Measurements from ENCODE around the gene CCNL2.

CCNL2 gene

GRCh38 chr1:1393014-1393413, 6.1 kb downstream of the CCNL2 start:
- H3K27me3 ChIP-seq (ENCODE audit: insufficient read depth, poor library complexity, severe bottlenecking), result no peaks in the 10 kb centered on the region
- TF ChIP-seq SPI1 (IDR thresholded peaks at IDR 0.05; ENCODE audit: borderline replicate concordance, low read depth), result no peak
- TF ChIP-seq POLR2AphosphoS5 (IDR thresholded peaks at IDR 0.05; ENCODE audit: low read depth), result no peak
- no peak for TF ChIP-seq GABPA (IDR thresholded peaks at IDR 0.05; ENCODE audit: low read depth)
- TF ChIP-seq, protein P1, sequence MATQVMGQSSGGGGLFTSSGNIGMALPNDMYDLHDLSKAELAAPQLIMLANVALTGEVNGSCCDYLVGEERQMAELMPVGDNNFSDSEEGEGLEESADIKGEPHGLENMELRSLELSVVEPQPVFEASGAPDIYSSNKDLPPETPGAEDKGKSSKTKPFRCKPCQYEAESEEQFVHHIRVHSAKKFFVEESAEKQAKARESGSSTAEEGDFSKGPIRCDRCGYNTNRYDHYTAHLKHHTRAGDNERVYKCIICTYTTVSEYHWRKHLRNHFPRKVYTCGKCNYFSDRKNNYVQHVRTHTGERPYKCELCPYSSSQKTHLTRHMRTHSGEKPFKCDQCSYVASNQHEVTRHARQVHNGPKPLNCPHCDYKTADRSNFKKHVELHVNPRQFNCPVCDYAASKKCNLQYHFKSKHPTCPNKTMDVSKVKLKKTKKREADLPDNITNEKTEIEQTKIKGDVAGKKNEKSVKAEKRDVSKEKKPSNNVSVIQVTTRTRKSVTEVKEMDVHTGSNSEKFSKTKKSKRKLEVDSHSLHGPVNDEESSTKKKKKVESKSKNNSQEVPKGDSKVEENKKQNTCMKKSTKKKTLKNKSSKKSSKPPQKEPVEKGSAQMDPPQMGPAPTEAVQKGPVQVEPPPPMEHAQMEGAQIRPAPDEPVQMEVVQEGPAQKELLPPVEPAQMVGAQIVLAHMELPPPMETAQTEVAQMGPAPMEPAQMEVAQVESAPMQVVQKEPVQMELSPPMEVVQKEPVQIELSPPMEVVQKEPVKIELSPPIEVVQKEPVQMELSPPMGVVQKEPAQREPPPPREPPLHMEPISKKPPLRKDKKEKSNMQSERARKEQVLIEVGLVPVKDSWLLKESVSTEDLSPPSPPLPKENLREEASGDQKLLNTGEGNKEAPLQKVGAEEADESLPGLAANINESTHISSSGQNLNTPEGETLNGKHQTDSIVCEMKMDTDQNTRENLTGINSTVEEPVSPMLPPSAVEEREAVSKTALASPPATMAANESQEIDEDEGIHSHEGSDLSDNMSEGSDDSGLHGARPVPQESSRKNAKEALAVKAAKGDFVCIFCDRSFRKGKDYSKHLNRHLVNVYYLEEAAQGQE (IDR thresholded peaks at IDR 0.05; ENCODE audit: insufficient replicate concordance, low read depth), result no peak
- TF ChIP-seq CTCF (IDR thresholded peaks at IDR 0.05; ENCODE audit: insufficient read depth, low read length), result no peak
- H3K27ac ChIP-seq (replicated peaks), result no peak overlapping the region
- H3K4me3 ChIP-seq (replicated peaks; ENCODE audit: insufficient read depth, low read length), result no peak overlapping the region
- DNase-seq (ENCODE audit: low read depth in 1 of 2, low spot score in 1 of 2), result no peak

DNA sequence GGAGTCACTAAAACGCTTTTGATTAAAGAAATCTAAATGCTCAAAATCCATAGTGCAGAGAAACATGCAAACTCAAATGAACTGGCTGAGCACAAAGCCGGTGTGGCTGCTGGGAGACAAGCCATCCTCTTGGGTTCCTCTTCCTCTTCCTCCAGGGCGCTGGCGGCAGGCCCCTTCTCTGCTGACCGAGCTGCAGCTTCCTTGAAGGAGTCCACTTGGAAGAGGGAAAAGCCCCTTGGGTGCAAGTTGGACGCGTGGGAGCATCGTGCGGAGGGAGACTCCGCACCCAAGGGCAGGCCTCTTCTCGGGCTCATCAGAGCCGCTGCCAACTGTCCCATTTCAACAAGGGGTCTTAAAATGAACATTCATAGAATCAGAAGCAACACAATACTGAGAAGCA, 7.9 kb downstream of the CCNL2 start:
- DNase-seq (ENCODE audit: low read depth in 1 of 2, low spot score in 1 of 2), result no peak
- Histone ChIP-seq H3K4me3 (replicated peaks; ENCODE audit: insufficient read depth, low read length) (no peak overlapping the region), H3K27ac (replicated peaks) (no peak overlapping the region), H3K27me3 (ENCODE audit: insufficient read depth, poor library complexity, severe bottlenecking) (no peaks in the 10 kb centered on the region)
- peak; percentile 7; the same call in 1 of the 2 replicates for TF ChIP-seq SPI1 (IDR thresholded peaks at IDR 0.05; ENCODE audit: borderline replicate concordance, low read depth)
- no peak for TF ChIP-seq GABPA (IDR thresholded peaks at IDR 0.05; ENCODE audit: low read depth)

GRCh38 chr1:1390675-1391074, 8.5 kb downstream of the CCNL2 start:
- no peak for DNase-seq (ENCODE audit: low read depth in 1 of 2, low spot score in 1 of 2)
- Histone ChIP-seq H3K27me3 (ENCODE audit: insufficient read depth, poor library complexity, severe bottlenecking) (no peaks in the 10 kb centered on the region), H3K4me3 (replicated peaks; ENCODE audit: insufficient read depth, low read length) (no peak overlapping the region), H3K27ac (replicated peaks) (no peak overlapping the region; the same call in 1 of the 2 replicates)
- no peak for TF ChIP-seq SPI1 (IDR thresholded peaks at IDR 0.05; ENCODE audit: borderline replicate concordance, low read depth)
- TF ChIP-seq CTCF (IDR thresholded peaks at IDR 0.05; ENCODE audit: insufficient read depth, low read length), result no peak
- TF ChIP-seq, protein P1 (IDR thresholded peaks at IDR 0.05; ENCODE audit: insufficient replicate concordance, low read depth), result no peak
- no peak for TF ChIP-seq GABPA (IDR thresholded peaks at IDR 0.05; ENCODE audit: low read depth)
- TF ChIP-seq POLR2AphosphoS5 (IDR thresholded peaks at IDR 0.05; ENCODE audit: low read depth), result no peak

DNA sequence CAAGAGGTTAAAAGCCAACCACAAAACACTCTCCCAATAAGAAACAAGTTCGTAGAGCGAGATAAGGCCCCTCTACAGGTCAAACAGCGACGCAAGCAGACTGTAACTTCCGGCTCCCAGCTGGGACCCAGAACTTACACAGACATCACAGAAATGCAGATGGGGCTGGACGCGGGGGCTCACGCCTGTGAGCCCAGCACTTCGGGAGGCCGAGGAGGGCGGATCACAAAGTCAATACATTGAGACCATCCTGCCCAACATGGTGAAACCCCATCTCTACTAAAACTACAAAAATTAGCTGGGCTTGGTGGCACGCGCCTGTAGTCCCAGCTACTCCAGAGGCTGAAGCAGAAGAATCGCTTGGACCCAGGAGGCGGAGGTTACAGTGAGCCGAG, 11.1 kb downstream of the CCNL2 start:
- TF ChIP-seq, protein P1 (IDR thresholded peaks at IDR 0.05; ENCODE audit: insufficient replicate concordance, low read depth), result no peak
- no peak for TF ChIP-seq SPI1 (IDR thresholded peaks at IDR 0.05; ENCODE audit: borderline replicate concordance, low read depth)
- TF ChIP-seq CTCF (IDR thresholded peaks at IDR 0.05; ENCODE audit: insufficient read depth, low read length), result no peak
- no peak for TF ChIP-seq GABPA (IDR thresholded peaks at IDR 0.05; ENCODE audit: low read depth)
- TF ChIP-seq POLR2AphosphoS5 (IDR thresholded peaks at IDR 0.05; ENCODE audit: low read depth), result no peak
- no peaks in the 10 kb centered on the region for H3K27me3 ChIP-seq (ENCODE audit: insufficient read depth, poor library complexity, severe bottlenecking)
- no peak overlapping the region for H3K27ac ChIP-seq (replicated peaks)
- no peak for DNase-seq (ENCODE audit: low read depth in 1 of 2, low spot score in 1 of 2)
- H3K4me3 ChIP-seq (replicated peaks; ENCODE audit: insufficient read depth, low read length), result no peak overlapping the region

All from HL-60 (cell line).